HG03025 (cell line): ENCODE measurements around the gene SH3RF2.
"Not testable (repeated sequence)": the region's sequence is repeated elsewhere in the genome, so short reads cannot be mapped to it uniquely, and the experiment has no call there.

Experiments used
- ATAC-seq: cut with Tn5 transposase; IDR thresholded peaks from one replicate; pipeline ENCODE4 v1.9.1; 2021; ENCODE audit warnings: mild to moderate bottlenecking, moderate library complexity; ENCODE audit not compliant: unreplicated experiment, low FRiP score

The SH3RF2 gene

GRCh38 chr5:145976431-145977155 is 40.2 kb downstream of the SH3RF2 start:
- ATAC-seq, result peak; percentile 78

- ATAC-seq, result no peak
Observed at GRCh38 chr5:145978171-145978570, 41.8 kb downstream of the SH3RF2 start.

DNA sequence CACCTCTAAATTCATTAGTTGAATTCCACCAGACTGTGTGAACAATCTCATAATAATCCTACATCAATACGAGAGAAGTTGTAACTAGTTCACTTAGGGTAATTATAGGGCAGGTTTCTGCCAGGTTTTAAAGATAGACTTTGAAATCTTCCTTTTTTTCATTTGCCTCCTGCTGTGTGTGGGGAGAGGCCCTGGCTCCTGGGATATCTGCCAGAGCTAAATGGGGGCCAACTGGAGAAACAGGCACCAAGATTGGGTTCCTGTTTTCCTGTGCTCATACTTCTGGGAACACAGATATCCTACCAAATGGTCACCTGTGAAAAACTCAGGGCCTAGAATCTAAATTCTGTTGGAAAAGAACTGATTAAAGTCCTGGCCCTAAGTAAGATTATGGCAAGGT is 42.3 kb downstream of the SH3RF2 start:
- ATAC-seq, result no peak

DNA sequence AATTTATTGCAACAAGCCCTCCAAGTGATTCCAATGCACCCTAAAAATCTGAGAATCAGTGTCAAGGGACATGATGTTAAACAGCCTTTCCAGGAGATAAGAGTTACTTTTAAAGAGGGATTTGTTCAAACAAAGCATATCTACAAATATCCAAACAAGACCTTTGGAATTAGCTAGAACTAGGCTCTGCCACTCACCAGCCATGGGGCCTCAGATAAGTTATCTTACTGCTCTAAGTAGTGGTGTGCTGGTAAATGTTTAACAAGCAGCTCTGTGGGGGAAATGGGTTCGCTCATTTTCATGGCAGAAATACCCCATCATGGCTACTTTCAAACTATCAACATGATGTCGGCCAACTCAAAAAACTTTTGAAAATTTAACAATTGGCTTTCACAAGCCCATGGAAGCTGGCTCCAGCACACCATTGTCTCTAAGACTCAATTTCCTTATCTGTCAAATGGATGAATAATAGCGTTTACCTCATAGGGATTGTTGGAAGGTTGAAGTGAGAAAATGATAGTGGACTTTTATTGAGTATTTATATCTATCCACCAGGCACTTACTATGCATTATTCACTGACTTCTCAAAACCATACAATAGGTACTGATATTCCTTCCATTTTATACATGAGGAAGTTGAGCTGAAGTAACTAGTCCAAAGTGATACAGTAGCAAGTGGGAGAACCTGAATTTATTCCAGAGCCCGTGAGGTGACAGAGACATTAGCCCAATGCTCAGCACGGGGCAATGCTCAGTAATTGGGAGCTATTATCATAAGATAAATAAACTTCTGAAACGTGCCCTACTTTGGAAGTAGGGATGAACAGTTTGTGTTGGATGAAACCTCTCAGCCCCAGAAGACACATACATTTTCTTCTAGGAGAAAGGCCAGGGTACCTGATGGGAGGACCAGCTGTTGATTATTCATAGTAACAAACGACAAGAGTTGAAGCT is 43.2 kb downstream of the SH3RF2 start:
- no peak for ATAC-seq

- no peak for ATAC-seq
Observed at GRCh38 chr5:145980259-145980658, 43.9 kb downstream of the SH3RF2 start.

DNA sequence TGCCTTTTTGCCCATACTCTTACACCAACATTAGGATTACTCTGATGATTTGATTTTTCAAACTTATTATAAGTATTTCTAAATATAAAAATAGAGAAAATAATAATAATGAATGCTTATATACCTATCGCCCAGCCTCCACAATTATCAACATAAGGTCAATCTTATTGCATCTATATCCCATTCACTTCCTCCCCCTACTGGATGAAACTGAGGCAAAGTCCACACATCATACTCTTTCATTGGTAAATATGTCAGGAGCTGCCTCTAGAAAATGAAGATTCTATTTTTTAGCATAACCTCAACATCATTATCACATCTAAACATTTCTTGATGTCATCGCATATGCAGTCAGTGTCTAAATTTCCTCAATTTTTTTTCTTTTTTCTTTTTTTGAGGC is 44.3 kb downstream of the SH3RF2 start:
- ATAC-seq, result no peak

DNA sequence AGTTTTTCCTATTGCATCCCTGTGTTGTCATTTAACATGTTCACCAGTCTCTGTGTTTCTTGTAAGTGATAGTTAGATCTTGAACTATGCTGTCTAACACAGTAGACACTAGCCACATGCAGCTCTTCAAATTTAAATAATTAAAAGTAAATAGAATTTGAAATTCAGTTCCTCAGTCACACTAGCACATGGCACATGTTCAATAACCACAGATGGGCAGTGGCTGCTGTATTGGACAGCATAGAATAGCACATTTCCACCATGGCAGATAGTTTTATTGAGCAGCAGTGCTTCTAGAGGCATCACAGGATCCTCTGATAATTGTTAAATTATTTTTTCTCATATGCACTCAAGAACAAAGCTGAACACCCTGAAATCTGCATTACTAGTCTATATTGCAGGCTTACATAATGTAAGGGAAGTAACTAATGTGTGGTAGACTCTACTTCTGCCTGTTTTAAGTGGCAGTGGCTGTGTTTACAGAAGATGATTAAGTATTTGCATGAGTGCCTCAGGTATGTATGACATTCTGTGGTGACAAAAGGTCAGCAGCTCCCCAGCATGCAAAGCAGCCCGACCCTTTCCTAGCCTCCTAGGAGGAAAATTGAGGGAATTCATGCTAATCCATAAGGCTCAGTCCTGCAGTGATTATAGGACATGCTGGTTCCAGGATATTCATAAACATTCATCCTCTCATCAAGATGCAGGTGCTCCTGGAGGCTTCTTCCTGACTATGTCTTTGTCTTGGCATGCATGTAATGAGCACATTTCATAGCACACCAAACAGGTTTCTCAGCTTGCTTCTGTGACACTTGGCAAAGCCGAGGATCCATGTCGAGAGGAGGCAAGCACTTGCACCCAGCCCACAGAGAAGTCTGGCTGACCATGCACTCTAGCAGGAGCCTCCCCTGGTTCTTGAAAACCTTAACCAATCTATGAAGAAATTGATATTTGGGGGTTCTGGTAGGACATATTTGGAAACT is 45.5 kb downstream of the SH3RF2 start:
- ATAC-seq, result no peak

GRCh38 chr5:145982572-145983318 is 46.4 kb downstream of the SH3RF2 start:
- no peak for ATAC-seq

- ATAC-seq, result no peak
Observed at GRCh38 chr5:145983446-145983845, 47.1 kb downstream of the SH3RF2 start.

DNA sequence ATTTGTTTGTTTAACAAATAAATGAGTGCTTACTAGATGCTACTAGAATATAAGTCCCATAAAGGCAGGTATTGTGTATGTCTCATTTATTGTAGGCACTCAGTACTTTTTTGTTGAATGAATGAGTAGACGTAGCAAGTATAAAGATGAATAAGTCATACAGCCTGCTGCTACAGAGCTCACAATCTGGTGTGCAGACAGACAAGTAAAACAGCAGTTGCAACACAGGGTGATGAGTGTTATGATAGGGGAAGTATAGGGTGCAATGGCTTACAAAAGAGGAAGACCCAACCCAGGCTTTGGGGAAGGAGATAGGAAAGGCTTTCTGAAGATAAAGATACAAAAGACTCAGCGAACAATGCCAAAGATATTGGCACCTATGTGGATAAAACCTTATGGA is 47.7 kb downstream of the SH3RF2 start:
- no peak for ATAC-seq

GRCh38 chr5:145987856-145988255 is 51.5 kb downstream of the SH3RF2 start:
- no peak for ATAC-seq

DNA sequence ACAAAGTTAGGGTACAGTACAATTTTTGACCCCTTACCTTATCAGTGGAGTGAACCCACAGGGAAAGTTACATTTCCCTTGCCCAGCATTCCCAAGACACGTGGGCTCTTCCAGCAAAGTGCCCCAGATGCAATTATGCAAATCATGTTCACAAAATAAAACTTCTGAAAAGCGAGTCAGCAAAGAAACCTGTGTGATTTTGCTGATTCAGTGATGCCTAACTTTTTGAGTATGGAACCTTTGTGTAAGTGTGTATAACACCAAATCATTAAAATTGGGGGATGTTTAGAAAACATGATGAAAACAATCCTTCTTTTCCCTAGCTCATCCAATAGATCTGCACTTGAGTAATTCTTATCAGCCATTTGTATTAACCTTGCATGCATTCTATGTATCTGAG is 52.6 kb downstream of the SH3RF2 start:
- no peak for ATAC-seq

GRCh38 chr5:145989428-145989827 is 53.0 kb downstream of the SH3RF2 start:
- no peak for ATAC-seq

DNA sequence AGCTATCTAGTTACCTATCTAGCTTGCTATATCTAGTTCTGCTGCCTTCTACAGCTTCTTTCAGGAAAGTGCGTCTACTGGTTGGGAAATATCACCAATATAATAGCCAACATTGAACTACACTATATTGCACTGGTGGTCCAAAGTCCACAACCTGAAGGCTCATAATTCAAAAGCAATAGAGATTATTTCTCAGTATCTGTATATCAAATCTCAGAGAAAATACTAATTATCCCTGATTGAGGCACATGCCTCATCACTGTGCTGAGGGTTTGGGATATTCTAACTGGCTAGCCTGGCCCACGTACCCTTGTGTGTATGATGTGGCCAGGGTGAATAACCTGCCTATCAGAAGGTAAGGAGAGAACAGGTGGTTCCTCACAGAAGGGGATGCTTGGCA is 53.8 kb downstream of the SH3RF2 start:
- ATAC-seq, result no peak

DNA sequence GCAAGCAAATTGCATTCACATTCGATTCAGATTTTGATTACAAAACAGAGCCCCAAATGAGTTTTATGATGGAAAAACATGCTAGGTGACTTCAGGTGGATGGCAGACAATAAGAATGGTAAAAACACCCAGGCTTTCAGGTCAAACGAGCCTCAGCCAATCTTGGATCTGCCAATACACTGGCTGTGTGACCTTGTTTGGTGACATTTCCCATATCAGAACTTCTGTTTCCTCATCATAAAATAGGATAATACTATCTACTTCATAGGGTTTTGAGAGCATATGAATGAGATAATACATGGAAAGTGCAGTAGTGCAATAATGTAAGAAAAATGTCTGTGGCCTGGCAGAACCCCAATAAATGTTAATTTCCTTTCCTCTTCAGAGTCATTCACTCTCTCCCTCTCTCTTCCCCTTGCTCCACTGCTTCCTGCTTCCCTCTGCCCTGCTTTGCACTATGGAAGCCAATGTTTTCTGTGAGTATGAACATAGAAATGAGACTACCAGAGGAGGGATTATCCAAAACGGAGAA is 54.7 kb downstream of the SH3RF2 start:
- ATAC-seq, result no peak

DNA sequence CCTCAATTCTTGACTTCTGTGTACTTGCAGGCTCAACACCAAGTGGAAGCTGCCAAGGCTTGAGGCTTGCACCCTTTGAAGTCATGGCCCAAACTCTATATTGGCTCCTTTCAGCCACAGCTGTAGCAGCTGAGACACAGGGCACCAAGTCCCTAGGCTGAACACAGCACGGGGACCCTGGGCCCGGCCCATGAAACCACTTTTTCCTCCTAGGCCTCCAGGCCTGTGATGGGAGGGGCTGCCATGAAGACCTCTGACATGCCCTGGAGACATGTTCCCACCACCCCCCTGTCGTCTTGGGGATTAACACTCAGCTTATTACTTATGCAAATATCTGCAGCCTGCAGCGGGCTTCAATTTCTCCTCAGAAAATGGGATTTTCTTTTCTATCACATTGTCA is 57.2 kb downstream of the SH3RF2 start:
- ATAC-seq, result not testable (repeated sequence)

DNA sequence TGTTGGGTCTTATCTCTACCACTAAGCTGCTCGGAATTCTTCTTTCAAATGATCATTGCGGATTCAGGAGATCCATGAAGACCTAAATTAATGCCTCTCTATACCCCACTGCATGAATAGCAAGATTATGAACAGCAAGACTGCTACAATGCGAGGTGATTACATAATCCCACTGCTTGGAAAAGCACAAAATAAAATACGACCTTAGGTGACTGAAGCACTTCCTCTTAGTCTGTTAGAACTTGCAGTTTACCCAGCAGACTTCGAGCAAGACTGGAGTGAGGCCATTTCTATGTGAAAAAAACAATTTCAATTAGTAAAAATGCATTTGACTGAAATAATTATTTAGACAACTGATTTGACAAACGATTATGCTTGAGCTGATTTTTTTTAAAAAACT is 59.8 kb downstream of the SH3RF2 start:
- ATAC-seq, result no peak

DNA sequence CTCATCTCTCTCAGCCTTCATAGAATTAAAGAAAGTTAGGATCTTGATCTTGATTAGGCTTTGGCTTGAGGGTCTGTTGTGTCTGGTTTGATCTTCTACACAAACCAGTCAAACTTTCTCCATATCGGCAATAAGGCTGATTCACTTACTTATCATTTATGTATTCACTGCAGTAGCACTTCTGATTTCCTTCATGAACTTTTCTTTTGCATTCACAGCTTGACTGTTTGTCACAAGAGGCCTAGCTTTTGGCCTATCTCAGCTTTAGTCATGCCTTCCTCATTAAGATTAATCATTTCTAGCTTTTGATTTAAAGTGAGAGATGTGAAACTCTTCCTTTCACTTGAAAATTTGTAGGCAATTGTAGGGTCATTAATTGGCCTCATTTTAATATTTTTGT is 62.8 kb downstream of the SH3RF2 start:
- ATAC-seq, result no peak

DNA sequence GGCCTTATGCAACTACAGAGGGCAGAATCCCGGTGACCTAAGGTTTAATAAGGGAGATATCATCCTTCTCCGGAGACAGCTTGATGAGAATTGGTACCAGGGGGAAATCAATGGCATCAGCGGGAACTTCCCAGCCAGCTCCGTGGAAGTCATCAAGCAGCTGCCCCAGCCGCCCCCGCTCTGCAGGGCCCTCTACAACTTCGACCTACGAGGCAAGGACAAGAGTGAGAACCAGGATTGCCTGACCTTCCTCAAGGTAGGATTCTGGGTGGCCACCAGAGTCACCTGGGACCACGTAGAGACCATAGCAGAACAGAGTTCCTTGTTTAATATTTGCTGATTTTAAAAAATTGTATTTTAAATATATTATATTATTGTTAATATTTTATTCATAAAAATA is 63.7 kb downstream of the SH3RF2 start:
- no peak for ATAC-seq
